NCI-H187 (cell line): ENCODE measurements around the gene OR8G1.
"Not testable (repeated sequence)": the region's sequence is repeated elsewhere in the genome, so short reads cannot be mapped to it uniquely, and the experiment has no call there.

ENCODE experiments used
- DNase-seq, 2 experiments: peaks; one replicate each; lab custom pipeline; 2025; lab: John Stamatoyannopoulos, UW

The OR8G1 gene

GRCh38 chr11:124240621-124241397 lies at the start of gene OR8G1:
OR8G1 (plus strand) TSS chr11:124241095; CDS start chr11:124249676, 8,581 bp downstream.
- DNase-seq, result no peak

- DNase-seq, result no peak
Observed at GRCh38 chr11:124193221-124194010, 47.5 kb upstream of the OR8G1 start.

GRCh38 chr11:124194293-124195188 lies 46.4 kb upstream of the OR8G1 start:
- DNase-seq, result no peak

GRCh38 chr11:124195189-124195734 lies 45.6 kb upstream of the OR8G1 start:
- peak in 1 of 2 experiments; percentile 14 for DNase-seq

- DNase-seq, result no peak
Observed at GRCh38 chr11:124197999-124198398, 42.9 kb upstream of the OR8G1 start.

DNA sequence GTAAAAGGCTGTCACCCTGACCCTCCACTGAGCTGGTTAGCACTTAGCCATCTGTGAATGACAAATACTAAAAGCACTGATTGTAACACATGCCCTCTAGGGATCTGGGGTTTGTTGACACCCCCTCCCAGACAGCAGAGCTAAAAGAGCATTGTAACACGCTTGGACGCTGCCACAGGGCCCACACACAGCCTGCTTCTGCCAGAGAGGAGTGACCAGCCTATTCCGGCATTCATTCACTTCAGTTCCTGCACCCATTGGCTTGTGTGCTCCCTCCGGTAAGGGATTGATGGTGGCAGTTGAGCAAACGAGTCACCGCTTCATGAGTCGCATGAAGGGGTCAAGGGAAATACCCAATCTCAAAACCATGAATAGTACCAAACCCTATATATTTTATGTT lies 42.0 kb upstream of the OR8G1 start:
- DNase-seq, result no peak

DNA sequence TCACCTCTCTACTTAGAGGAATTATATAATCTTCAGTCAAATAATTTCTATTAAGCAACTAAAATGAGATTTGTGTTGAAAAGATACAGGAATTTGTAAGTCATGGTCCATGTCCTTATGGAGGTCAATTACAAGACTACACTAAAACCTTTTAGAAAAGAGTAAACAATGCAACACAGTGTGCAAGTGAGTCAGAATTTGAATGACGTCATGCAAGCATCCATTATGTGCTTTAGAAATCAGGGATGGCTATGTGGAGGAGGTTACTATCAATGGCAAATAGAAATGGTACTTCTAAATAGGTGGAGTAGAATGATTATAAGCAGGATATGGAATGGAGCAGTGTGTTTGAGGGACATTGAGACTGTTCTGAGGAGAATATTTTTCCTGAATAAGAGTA lies 41.2 kb upstream of the OR8G1 start:
- DNase-seq, result no peak

- no peak for DNase-seq
Observed at GRCh38 chr11:124200671-124201070, 40.2 kb upstream of the OR8G1 start.

DNA sequence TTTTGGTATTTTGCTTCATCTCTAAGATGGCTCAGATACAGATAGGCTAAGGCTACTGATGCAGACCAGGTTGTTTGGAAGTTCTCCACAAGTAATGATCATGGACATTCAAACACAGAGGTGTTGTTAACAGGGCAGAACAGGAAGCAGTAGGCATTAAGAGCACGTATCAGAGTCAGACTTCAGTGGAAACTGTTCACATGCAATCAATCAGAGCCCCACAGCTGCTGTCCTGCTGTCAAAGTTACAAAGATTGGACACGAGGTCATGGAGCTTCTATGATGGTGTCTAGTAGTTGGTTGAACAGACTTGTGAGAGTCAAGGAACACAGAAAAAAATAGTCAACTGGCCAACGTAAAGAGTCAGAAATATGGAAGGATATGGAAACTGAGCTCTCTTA lies 37.9 kb upstream of the OR8G1 start:
- DNase-seq, result no peak

GRCh38 chr11:124204008-124204407 lies 36.9 kb upstream of the OR8G1 start:
- DNase-seq, result no peak

- no peak for DNase-seq
Observed at GRCh38 chr11:124207102-124207792, 33.6 kb upstream of the OR8G1 start.

DNA sequence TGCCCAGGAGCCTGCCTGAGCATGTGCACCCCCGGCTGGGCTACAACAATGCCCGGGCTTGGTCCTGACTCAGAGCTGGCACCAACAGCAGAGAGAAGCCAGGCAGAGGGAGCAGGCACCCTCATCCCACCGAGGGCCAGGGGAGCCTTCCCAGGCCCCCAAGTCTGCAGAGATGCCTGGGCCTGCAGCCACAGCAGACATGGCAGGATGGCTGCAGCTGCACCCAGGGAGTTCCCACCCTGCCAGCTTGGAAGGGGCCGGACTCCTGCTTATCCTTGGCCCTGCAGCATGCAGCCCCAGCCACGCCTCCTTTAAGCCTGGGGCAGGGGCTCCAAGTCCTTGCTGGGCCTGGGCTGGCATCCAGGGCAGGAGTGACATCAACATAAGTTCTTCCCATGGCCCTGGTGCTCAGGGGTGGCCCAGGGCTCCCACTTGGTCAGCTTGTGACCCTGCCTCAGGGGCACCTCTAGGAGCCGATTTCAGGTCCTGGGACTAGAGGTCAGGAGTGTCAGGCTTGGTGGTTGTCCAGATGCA lies 31.0 kb upstream of the OR8G1 start:
- no peak for DNase-seq

DNA sequence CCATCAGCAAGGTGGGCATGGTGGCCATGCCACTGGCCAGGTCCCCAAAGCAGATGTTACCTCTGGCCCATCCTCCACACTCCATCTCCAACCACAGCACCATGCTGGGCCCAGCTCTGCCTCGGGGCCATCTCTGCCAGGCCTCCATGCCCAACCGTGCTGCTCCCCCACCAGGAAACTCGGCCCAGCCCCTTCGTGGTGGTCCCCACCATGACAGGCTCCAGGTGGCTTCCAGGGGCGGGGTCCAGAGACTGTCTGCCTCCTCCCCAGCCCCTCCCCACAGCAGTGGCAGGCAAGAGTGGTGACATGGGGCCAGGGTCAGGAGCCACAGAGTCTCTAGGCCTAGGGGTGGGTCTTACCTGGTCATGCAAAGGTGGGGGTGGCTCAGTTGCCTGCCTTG lies 30.5 kb upstream of the OR8G1 start:
- no peak for DNase-seq

GRCh38 chr11:124211321-124211720 lies 29.6 kb upstream of the OR8G1 start:
- DNase-seq, result no peak

- no peak for DNase-seq
Observed at GRCh38 chr11:124214027-124214426, 26.9 kb upstream of the OR8G1 start.

DNA sequence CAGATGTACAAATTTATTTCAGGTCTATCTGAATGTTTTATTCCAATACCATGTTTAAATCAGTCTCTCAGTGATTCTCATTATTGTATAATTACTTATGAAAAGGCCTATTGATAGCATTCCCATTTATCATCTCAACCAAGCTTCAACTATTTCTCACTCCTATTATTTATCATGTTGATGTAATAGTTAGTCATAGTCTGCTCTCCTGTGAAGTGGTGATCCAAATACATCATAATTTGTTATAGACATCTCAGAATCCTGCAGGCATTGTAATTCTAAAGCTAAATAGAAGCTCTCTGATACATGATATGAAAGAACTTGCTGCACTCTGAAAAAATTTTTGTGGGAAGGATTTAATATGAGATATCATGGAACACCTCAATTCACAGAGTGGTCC lies 21.8 kb upstream of the OR8G1 start:
- no peak for DNase-seq

GRCh38 chr11:124222407-124222806 lies 18.5 kb upstream of the OR8G1 start:
- no peak for DNase-seq

DNA sequence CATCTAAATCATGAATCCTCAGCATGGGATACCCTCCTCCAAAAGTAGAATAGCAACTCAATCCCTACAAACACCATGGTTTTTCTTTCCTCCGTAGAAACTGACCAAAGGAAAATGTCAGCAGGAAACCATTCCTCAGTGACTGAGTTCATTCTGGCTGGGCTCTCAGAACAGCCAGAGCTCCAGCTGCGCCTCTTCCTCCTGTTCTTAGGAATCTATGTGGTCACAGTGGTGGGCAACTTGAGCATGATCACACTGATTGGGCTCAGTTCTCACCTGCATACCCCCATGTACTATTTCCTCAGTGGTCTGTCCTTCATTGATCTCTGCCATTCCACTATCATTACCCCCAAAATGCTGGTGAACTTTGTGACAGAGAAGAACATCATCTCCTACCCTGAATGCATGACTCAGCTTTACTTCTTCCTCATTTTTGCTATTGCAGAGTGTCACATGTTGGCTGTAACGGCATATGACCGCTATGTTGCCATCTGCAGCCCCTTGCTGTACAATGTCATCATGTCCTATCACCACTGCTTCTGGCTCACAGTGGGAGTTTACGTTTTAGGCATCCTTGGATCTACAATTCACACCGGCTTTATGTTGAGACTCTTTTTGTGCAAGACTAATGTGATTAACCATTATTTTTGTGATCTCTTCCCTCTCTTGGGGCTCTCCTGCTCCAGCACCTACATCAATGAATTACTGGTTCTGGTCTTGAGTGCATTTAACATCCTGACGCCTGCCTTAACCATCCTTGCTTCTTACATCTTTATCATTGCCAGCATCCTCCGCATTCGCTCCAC lies 16.1 kb upstream of the OR8G1 start:
- DNase-seq, result not testable (repeated sequence)

DNA sequence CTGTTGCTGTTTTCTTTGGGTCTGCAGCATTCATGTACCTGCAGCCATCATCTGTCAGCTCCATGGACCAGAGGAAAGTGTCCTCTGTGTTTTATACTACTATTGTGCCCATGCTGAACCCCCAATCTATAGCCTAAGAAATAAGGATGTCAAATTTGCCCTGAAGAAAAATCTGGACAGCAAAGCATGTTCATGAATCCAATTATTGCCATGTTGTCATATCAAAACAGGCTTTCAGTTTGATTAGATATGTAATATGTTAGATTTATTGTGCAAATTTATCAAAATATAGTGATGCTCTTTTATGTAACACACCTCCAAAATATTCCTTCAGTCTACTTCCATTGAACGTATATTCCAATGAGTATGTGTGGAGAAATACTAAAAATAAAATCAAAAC lies 15.4 kb upstream of the OR8G1 start:
- no peak for DNase-seq

GRCh38 chr11:124233376-124233775 lies 7.5 kb upstream of the OR8G1 start:
- no peak for DNase-seq
